ENCODE data around the gene ARHGEF4. TPM values are rescaled to one million over a fixed set of nuclear protein-coding genes. Genes with fewer than 3 reads are reported as not detected.

ARHGEF4 gene
- total RNA-seq, 3 donors from 2014 or later = 0.94 to 14.0 (median 1.5) TPM

- no peak for DNase-seq
- Histone ChIP-seq H3K4me1 (ENCODE audit: low read depth) (no peaks in the 10 kb centered on the region), H3K9me3 (no peaks in the 10 kb centered on the region), H3K4me3 (no peak overlapping the region), H3K36me3 (ENCODE audit: low read depth) (no peaks in the 10 kb centered on the region)
- no peak for ATAC-seq
- intact Hi-C loops (cut with DNase I, micrococcal nuclease) = no loop called here
- TF ChIP-seq CTCF (IDR thresholded peaks at IDR 0.05) = no peak
Measured at GRCh38 chr2:130887643-130888042, 50.9 kb downstream of the ARHGEF4 start.

GRCh38 chr2:130890941-130891669, 54.4 kb downstream of the ARHGEF4 start:
- no peak for TF ChIP-seq CTCF (IDR thresholded peaks at IDR 0.05)
- H3K9me3 ChIP-seq = no peaks in the 10 kb centered on the region
- intact Hi-C loops (cut with DNase I, micrococcal nuclease) = no loop called here
- H3K36me3 ChIP-seq (ENCODE audit: low read depth) = no peaks in the 10 kb centered on the region
- DNase-seq (no peak), ATAC-seq (no peak)
- H3K4me3 ChIP-seq = no peak overlapping the region
- H3K4me1 ChIP-seq (ENCODE audit: low read depth) = no peaks in the 10 kb centered on the region

DNA sequence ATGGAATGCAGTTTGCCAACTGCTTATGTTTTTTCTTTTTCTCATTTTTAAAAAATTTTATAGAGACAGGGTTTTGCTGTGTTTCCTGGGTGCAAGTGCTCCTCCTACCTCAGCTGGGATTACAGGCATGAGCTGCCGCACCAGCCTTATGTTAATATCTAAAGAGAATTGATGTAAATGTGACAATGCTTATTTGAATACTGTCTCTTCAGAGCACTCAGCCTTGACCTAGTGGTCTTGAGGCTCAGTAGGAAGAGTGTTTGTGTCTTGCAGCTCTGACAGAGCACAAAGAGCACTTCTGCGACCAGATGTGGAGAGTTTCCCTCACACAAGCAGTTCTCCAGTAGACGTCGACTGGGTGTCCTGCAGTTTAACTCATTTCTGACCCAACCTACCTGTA, 55.3 kb downstream of the ARHGEF4 start:
- Histone ChIP-seq H3K4me3 (no peak overlapping the region), H3K4me1 (ENCODE audit: low read depth) (no peaks in the 10 kb centered on the region), H3K9me3 (no peaks in the 10 kb centered on the region), H3K36me3 (ENCODE audit: low read depth) (no peaks in the 10 kb centered on the region)
- no peak for DNase-seq
- ATAC-seq = no peak
- intact Hi-C loops (cut with DNase I, micrococcal nuclease) = no loop called here
- TF ChIP-seq CTCF (IDR thresholded peaks at IDR 0.05) = no peak

DNA sequence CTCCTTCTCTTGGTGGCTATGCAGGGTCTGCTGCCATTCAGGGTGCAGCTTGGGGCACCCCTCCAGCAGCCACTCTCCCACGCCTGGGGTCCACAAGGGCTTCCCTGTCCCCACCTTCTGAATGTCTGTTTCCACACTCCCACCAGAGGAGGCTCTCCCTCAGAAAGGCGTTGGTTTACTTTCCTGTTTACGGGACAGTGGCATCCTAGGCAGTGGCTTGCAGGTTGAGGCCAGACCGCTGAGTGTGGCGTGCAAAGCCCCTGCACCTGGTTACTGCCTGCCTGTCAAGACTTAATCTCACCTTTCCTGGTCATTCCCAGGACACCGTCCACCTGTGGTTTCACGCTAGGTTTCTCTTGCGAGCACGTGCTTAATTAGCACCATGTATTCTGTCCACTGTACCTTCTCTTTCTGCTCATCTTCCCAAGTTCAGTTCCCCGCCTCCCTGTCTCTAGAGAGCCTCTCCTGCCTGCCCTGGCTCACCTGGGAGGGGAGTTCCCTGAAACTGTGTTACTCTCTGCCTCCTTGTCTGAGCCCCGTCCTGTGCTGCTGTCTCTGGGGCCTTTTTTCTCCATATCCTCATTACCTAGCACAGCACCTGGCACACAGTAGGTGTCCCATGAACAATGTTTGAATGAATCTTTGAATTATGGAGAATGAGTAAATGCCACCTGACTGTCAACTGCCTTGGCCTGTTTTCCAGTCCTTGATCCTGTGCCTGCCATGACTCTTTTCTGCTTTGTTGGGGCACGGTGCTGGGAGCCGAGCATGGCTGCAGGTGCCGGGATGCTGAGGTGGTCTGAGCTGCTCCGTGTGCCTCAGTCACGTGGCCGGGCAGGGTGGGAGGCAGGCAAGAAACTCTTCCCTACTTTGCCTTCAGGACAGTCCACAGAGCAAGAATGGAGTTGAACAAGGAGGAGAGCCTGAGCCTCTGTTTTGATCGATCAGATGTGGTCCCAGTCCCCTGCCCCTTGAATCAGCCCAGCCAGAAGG, 56.4 kb downstream of the ARHGEF4 start:
- TF ChIP-seq CTCF (IDR thresholded peaks at IDR 0.05) = no peak
- intact Hi-C loops (cut with DNase I, micrococcal nuclease) = no loop called here
- DNase-seq (no peak), ATAC-seq (no peak)
- no peaks in the 10 kb centered on the region for H3K4me1 ChIP-seq (ENCODE audit: low read depth)
- no peaks in the 10 kb centered on the region for H3K9me3 ChIP-seq
- no peak overlapping the region for H3K4me3 ChIP-seq
- no peaks in the 10 kb centered on the region for H3K36me3 ChIP-seq (ENCODE audit: low read depth)

DNA sequence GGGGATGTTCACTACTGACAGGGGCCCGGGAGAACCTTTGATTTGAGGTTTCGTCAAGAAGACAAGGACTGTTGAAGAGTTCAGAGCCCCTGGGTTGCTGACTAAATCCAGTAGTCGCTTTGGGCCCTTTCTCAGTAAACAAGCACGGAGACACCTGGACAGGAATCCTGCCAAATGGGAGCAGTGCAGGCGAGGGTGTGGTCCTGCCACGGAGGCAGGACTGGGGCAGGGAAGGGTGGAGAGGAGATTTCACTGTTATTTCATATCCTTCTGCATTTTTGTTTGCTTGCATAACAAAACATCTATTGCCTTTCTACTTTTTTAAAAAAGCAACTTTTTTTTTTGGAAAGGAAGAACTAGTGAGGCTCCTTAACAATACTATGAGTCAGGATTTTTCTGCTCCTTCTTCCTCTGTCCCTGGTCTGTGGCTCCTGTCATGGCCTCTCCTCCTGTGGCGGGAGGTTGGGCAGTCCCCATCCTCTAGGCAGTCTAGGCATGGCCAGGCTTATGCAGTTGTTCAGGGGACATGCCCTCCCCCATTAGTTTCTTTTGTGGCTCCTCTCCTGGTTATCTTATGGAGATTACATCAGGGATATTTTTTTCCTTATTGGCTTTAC, 57.7 kb downstream of the ARHGEF4 start:
- no peaks in the 10 kb centered on the region for H3K36me3 ChIP-seq (ENCODE audit: low read depth)
- no peaks in the 10 kb centered on the region for H3K4me1 ChIP-seq (ENCODE audit: low read depth)
- ATAC-seq (peak; percentile 35), DNase-seq (peak in 1 of 3 donors; percentile 21)
- TF ChIP-seq CTCF (IDR thresholded peaks at IDR 0.05) = no peak
- no peak overlapping the region for H3K4me3 ChIP-seq
- H3K9me3 ChIP-seq = no peaks in the 10 kb centered on the region
- intact Hi-C loops (cut with DNase I, micrococcal nuclease) = no loop called here
